ENCODE data around the gene DNAJB9. TPM values are rescaled to one million over a fixed set of nuclear protein-coding genes. Genes with fewer than 3 reads are reported as not detected.
A peak's percentile ranks its signal among the peaks of the same experiment; 100 is the strongest.

The DNAJB9 gene
- 18.6 TPM for total RNA-seq (ENCODE audit: unreplicated experiment)
- long read RNA-seq, transcript DNAJB9-201 (3 exons, 2,715 nt): major isoform, 31 of 33 reads
- long read RNA-seq, partial matches to known transcripts: 0 of 33 reads
- long read RNA-seq, other reads (novel, unspliced or antisense): 2 of 33 reads

DNA sequence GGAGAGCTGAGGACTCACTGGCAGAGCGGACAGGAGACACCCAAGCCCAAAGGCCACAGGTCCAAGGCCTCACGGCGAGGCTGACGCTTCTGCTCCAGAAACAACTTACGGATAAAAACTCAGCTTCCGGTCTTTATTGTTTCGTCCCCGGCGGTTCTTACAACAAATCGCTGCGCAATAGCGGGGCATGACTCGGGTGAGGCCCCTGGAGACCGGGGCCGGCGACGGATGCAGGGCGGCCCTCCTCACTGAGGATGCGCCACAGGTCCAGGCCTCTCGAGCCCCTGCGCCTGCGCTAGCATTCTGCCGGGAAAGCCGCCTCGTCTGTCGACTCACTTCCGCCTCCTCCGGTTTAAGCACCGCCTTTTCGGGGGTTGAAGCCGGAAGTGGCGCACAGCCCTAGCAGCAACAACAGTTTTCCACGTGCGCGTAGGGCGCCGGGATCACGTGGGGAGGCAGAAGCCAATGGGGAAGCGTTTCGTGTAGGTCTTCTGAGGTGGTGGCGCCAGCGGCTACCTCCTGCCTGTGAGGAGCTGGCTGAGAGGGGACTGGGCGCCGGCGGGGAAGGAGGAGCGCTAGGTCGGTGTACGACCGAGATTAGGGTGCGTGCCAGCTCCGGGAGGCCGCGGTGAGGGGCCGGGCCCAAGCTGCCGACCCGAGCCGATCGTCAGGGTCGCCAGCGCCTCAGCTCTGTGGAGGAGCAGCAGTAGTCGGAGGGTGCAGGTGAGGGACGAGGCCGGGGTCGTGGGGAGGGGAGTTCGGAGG is at the start of gene DNAJB9, which contains the start of gene THAP5:
DNAJB9 (plus strand) TSS at position 494 of the 765 bp plus-strand sequence. CDS start 1,853 bp downstream, outside the sequence.
THAP5 (minus strand) TSS at position 326 of the 765 bp plus-strand sequence; CDS start at position 189, 137 bp downstream.
- peaks cover 22% of the 10 kb centered on the region for H3K4me1 Mint-ChIP-seq (ENCODE audit: unreplicated experiment)
- peaks cover 7% of the 10 kb centered on the region for H3K27me3 Mint-ChIP-seq (ENCODE audit: unreplicated experiment)
- no peaks in the 10 kb centered on the region for H3K9me3 Mint-ChIP-seq (ENCODE audit: unreplicated experiment)
- H3K36me3 Mint-ChIP-seq (ENCODE audit: low read depth, unreplicated experiment): peaks cover 7% of the 10 kb centered on the region
- H3K4me3 Mint-ChIP-seq (ENCODE audit: unreplicated experiment): peak within 1 kb of the TSS; percentile 99
- peak; percentile 98 for DNase-seq (ENCODE audit: low spot score)
- H3K27ac Mint-ChIP-seq (ENCODE audit: unreplicated experiment): peak within 1 kb of the TSS; percentile 99
- TF ChIP-seq, protein P1, sequence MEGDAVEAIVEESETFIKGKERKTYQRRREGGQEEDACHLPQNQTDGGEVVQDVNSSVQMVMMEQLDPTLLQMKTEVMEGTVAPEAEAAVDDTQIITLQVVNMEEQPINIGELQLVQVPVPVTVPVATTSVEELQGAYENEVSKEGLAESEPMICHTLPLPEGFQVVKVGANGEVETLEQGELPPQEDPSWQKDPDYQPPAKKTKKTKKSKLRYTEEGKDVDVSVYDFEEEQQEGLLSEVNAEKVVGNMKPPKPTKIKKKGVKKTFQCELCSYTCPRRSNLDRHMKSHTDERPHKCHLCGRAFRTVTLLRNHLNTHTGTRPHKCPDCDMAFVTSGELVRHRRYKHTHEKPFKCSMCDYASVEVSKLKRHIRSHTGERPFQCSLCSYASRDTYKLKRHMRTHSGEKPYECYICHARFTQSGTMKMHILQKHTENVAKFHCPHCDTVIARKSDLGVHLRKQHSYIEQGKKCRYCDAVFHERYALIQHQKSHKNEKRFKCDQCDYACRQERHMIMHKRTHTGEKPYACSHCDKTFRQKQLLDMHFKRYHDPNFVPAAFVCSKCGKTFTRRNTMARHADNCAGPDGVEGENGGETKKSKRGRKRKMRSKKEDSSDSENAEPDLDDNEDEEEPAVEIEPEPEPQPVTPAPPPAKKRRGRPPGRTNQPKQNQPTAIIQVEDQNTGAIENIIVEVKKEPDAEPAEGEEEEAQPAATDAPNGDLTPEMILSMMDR (IDR thresholded peaks at IDR 0.05; ENCODE audit: unreplicated experiment): no peak

DNA sequence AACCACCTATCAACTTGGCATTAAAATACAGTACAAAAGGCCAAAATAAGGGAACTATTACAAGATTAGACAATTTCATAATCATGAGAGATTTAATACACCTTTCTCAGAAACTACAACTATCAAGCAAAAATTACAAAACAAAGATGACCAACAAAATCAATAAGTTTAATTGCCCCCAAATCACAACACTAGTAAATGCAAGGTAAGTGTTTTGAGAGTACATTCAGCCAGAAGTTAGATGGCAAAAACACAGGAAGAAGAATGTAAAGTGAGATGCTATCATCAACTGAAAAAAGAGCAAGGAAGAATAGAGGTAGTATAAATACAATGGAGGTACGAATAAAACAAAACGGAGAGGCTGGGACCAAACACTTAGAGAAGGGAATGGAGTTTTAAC is 46.9 kb upstream of the DNAJB9 start:
- Mint-ChIP-seq H3K4me3 (ENCODE audit: unreplicated experiment) (peak overlapping the region; percentile 59), H3K36me3 (ENCODE audit: low read depth, unreplicated experiment) (peaks cover 9% of the 10 kb centered on the region), H3K4me1 (ENCODE audit: unreplicated experiment) (peaks cover 30% of the 10 kb centered on the region), H3K9me3 (ENCODE audit: unreplicated experiment) (no peaks in the 10 kb centered on the region), H3K27ac (ENCODE audit: unreplicated experiment) (peak overlapping the region; percentile 83), H3K27me3 (ENCODE audit: unreplicated experiment) (peaks cover 11% of the 10 kb centered on the region)
- TF ChIP-seq, protein P1 (IDR thresholded peaks at IDR 0.05; ENCODE audit: unreplicated experiment): no peak
- no peak for DNase-seq (ENCODE audit: low spot score)

DNA sequence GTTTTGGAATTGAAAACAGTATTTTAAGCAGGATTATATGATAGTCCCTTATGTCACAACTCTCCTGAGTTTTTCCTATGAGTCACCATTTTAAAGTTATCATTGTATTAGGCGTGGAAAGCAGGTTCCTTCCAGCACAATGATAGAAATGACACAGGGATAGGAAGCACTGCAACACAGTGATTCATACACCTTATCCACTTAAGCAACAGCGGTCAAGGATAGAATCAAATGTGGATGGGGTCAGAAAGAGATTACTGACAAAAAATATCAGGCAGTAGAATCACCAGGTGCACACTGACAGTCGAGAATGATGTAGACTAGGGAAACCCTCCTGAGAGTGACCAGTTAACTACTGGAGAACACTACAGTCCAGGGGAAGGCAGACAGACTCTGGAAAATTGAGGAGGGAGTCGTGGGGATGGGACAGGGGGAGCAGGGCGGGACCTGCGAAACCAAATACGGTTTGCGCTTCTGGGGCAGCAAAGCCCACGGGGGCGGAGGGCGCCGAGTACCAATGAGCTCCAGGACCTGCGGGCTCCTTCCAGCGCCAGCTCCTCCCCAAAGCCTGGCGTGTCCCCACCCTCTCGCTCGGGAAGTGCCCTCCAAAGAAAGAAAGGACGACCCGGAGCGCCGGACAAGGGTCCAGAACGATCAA is 44.2 kb upstream of the DNAJB9 start:
- H3K9me3 Mint-ChIP-seq (ENCODE audit: unreplicated experiment): no peaks in the 10 kb centered on the region

DNA sequence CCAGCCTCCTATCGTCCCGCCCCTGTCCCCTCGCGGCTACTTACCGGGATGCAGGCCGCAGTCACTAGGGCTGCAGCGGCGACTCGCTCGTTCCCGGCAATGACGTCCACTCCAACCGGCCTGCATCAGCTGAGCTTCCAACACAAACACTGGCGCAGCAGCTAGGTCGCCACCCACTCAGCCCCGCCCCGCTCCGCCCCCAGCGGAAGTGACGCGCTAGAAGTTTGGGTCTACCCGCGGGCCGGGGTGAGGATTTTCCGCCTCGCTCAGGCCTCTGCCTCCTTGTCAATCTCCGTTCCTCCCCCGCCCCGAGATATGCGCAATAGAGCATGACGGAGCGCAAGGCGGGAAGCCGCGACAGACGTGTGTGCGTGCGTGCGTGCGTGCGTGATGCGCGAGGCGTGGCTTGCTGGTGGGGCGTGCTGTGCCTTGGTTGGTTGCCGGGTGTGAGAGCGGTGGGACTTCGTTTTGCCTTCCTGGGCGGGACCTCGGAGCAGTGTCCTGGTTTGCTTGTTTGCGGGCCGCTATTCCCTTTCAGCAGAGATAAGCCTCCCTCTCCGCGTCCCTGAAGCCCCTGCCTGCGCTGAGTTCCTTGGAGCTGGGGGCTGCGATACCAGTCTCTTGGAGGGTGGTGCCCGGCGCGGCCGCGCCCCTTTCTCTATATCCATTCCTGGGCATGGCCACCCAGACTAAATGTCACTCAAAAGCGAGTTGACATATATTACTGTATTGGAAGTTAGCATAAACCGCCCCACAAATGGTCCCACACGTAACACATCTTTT is 43.5 kb upstream of the DNAJB9 start, which contains the start of gene PNPLA8:
PNPLA8 (minus strand) TSS at position 151 of the 783 bp plus-strand sequence. CDS start 10,644 bp downstream, outside the sequence.
- peak within 1 kb of the TSS; percentile 93 for H3K27ac Mint-ChIP-seq (ENCODE audit: unreplicated experiment)
- peaks cover 10% of the 10 kb centered on the region for H3K27me3 Mint-ChIP-seq (ENCODE audit: unreplicated experiment)

More for the DNA sequence above, 44.2 kb upstream of the DNAJB9 start:
- peaks cover 10% of the 10 kb centered on the region for H3K27me3 Mint-ChIP-seq (ENCODE audit: unreplicated experiment)
- H3K4me3 Mint-ChIP-seq (ENCODE audit: unreplicated experiment): peak overlapping the region; percentile 95
- H3K36me3 Mint-ChIP-seq (ENCODE audit: low read depth, unreplicated experiment): peaks cover 9% of the 10 kb centered on the region
- peaks cover 42% of the 10 kb centered on the region for H3K4me1 Mint-ChIP-seq (ENCODE audit: unreplicated experiment)
- TF ChIP-seq, protein P1 (IDR thresholded peaks at IDR 0.05; ENCODE audit: unreplicated experiment): no peak
- H3K27ac Mint-ChIP-seq (ENCODE audit: unreplicated experiment): peak overlapping the region; percentile 93
- DNase-seq (ENCODE audit: low spot score): no peak

More for the DNA sequence above, 43.5 kb upstream of the DNAJB9 start, which contains the start of gene PNPLA8:
- DNase-seq (ENCODE audit: low spot score): peak; percentile 100
- peak within 1 kb of the TSS; percentile 95 for H3K4me3 Mint-ChIP-seq (ENCODE audit: unreplicated experiment)
- peaks cover 9% of the 10 kb centered on the region for H3K36me3 Mint-ChIP-seq (ENCODE audit: low read depth, unreplicated experiment)
- no peaks in the 10 kb centered on the region for H3K9me3 Mint-ChIP-seq (ENCODE audit: unreplicated experiment)
- peaks cover 42% of the 10 kb centered on the region for H3K4me1 Mint-ChIP-seq (ENCODE audit: unreplicated experiment)
- TF ChIP-seq, protein P1 (IDR thresholded peaks at IDR 0.05; ENCODE audit: unreplicated experiment): no peak

All from endothelial cell (in vitro differentiated cells).